Measurements from ENCODE around the gene TSPAN10.

The TSPAN10 gene

DNA sequence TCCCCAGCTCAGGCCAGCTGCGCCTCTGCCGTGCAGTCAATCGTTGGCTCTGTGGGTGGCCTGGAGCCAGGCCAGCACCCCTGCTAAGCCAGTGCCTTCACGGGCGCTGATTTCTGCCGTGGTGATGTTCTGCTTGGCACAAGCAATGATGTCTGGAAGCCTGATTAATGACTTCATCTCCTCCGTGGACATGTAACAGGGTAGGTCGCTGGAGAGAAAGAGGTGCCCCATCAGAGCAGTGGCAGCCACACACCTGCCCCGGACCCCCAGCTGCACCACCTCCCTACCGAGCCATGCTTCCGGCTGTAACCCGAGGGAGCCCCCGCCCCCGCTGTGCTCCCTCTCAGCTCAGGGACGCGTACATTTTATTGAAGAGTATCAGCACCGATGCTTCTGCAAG is 44.7 kb downstream of the TSPAN10 start:
- no peak overlapping the region for H3K4me3 ChIP-seq (ENCODE audit: low read depth, low read length)
- peak; percentile 65 for DNase-seq (ENCODE audit: low read depth)
- TF ChIP-seq, protein P1, sequence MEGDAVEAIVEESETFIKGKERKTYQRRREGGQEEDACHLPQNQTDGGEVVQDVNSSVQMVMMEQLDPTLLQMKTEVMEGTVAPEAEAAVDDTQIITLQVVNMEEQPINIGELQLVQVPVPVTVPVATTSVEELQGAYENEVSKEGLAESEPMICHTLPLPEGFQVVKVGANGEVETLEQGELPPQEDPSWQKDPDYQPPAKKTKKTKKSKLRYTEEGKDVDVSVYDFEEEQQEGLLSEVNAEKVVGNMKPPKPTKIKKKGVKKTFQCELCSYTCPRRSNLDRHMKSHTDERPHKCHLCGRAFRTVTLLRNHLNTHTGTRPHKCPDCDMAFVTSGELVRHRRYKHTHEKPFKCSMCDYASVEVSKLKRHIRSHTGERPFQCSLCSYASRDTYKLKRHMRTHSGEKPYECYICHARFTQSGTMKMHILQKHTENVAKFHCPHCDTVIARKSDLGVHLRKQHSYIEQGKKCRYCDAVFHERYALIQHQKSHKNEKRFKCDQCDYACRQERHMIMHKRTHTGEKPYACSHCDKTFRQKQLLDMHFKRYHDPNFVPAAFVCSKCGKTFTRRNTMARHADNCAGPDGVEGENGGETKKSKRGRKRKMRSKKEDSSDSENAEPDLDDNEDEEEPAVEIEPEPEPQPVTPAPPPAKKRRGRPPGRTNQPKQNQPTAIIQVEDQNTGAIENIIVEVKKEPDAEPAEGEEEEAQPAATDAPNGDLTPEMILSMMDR (conservative IDR thresholded peaks at IDR 0.05; ENCODE audit: low read depth, low read length) = no peak

DNA sequence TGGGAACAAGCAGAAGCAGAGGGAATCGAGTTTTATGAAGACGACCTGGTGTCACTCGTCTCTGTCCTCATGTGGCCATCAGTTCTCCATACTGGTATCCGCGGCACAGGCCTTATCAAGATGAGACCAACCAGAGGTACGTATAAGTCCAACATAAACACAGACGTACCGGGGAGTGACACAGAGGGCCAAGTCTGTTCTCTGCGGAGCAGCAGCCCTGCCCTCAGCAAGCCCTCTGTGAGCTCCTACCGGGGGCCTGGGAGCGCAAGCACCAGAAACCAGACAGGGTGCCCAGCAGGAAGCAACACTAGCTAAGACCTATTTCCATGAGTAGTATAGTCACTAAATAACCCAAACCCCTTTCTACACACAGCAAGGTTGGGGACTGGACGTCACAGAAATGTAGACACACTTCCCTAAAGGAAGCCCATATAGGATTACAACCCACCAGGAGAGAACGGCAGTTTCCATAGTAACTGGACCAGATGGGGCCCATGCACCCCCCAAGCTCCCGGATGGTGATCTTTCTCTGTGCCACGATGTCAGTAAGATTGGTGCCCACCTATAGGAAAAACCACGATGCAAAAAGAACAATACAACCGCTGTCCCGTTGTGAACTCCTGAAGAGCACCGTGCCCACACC is 45.7 kb downstream of the TSPAN10 start:
- TF ChIP-seq, protein P1 (conservative IDR thresholded peaks at IDR 0.05; ENCODE audit: low read depth, low read length) = no peak
- DNase-seq (ENCODE audit: low read depth) = peak; percentile 41
- H3K4me3 ChIP-seq (ENCODE audit: low read depth, low read length) = peak overlapping the region; percentile 73

DNA sequence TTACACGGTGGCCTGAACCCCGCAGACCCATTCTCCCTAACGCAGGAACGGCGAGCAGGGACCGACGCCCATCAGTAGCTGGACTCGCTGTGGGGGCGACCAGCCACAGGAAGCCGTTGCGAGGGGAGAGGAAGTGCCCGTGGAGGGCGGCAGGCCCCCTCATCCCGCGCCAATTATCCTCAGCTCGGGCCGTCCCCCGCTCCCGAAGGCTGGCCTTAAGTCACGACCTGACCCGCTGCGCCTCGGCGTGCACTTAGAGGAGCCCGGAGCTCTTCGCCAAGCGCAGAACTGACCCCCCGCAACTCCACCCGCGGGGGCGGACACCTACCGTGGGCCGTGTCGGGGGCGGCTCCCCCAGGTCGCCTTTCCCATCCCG is 46.2 kb downstream of the TSPAN10 start:
- no peak for DNase-seq (ENCODE audit: low read depth)
- peak overlapping the region; percentile 73 for H3K4me3 ChIP-seq (ENCODE audit: low read depth, low read length)
- TF ChIP-seq, protein P1 (conservative IDR thresholded peaks at IDR 0.05; ENCODE audit: low read depth, low read length) = no peak

DNA sequence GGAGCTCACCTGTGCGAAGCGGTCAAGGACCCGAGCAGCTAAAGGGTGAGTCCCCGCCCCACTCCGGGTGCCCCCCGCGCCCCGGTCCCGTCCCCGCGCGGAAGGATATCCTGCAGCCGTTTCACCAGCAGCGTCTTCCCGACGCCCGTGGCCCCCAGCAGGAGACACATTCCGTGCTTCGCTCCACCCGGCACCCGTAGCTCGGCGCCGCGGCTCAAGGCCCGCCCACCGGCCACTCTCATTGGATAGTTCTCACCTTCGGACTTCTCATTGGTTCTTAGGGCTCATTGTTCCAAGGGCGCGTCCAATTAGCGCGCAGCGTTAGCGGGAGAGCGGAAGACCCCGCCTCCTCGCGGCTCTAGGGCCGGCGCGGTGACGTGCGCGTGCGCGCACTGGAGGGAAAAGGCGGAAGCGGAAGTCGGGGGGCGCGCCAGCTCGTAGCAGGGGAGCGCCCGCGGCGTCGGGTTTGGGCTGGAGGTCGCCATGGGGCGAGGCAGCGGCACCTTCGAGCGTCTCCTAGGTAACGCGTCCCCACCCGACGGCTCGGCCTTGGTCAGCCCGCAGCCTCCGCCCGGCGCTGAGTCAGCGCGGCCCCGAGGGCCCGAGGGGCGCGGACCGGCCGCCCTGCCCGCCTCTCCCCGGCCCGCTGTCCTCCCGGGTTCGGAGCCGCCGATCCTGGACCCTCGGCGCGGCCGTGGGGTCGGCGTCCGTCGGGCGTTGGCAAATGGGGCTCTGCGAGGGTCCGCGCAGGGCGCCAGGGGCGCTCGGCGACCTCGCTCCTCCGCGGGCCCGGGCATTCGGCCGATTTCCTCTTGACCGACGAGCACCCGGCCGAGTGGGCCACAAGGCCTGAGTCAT is 46.8 kb downstream of the TSPAN10 start, which contains the start of the genes ARL16 and HGS:
Gene ARL16 (minus strand): TSS at position 214 of the 858 bp plus-strand sequence. CDS start 44 bp downstream, at position 170.
Gene HGS (plus strand): TSS at position 428 of the 858 bp plus-strand sequence. CDS start 56 bp downstream, at position 484.
- H3K4me3 ChIP-seq (ENCODE audit: low read depth, low read length) = peak within 1 kb of the TSS; percentile 76
- DNase-seq (ENCODE audit: low read depth) = peak; percentile 99
- TF ChIP-seq, protein P1 (conservative IDR thresholded peaks at IDR 0.05; ENCODE audit: low read depth, low read length) = no peak

DNA sequence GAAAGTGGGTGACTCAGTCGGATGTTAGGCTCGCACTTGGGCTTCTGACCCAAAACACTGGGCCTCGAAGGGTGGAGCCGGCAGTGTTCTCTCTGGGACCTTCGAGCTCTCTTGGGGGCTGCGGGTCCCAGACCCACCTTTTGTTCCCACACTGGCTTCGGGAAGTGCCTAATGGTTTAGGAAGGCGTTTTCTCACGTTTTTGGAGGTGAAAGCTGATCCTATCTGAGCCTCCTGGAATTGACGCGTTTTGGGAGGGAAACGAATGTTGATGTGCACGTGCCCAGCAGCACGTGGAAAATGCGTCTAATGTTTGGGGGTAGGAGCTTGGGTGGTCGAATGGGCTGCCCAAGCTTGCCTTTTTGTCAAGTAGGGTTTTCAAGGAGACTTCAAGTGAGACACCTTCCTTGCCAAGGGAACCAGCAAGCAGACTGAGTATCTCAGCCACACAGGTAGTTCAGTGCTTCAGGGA is 47.5 kb downstream of the TSPAN10 start:
- TF ChIP-seq, protein P1 (conservative IDR thresholded peaks at IDR 0.05; ENCODE audit: low read depth, low read length) = no peak
- DNase-seq (ENCODE audit: low read depth) = no peak
- H3K4me3 ChIP-seq (ENCODE audit: low read depth, low read length) = peak overlapping the region; percentile 76

DNA sequence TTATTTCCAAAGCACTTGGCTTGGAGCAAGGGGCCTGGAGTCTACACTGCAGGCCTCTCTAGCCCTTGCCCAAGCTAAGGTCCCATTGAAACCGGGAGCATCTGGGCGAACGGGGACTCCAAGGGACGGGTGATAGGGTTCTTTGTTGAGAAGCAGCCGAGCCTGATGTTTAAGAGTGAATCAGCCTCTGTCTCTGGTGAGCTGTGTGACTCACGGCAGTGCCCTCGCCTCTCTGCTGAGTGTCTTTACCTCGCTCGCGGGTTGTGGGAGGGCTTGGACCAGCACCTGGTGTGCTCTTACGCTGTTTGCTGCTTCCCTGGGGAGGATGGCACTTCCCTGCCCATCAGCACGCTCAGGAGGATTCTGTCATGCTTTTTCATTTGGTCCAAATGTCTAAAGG is 48.1 kb downstream of the TSPAN10 start:
- H3K4me3 ChIP-seq (ENCODE audit: low read depth, low read length) = peak overlapping the region; percentile 76
- peak; percentile 61 for DNase-seq (ENCODE audit: low read depth)
- TF ChIP-seq, protein P1 (conservative IDR thresholded peaks at IDR 0.05; ENCODE audit: low read depth, low read length) = no peak

Data from choroid plexus epithelial cell (primary cell).